Activated T-helper 1 cell treated with anti-CD3 and anti-CD28 coated beads, Interleukin-2, amount 50 U/mL, for 16 hours (primary cell): ENCODE data around the gene HINT3.
"Not testable (repeated sequence)": the region's sequence is repeated elsewhere in the genome, so short reads cannot be mapped to it uniquely, and the experiment has no call there.

ENCODE experiments used
- DNase-seq, 2 donors: peaks; one replicate each; pipeline ENCODE4 v3.0.0-alpha.2; 2020; ENCODE audit warnings: low read depth in 1 of 2, low spot score in 1 of 2

Gene HINT3

GRCh38 chr6:125939791-125940190 is 16.8 kb upstream of the HINT3 start:
- no peak for DNase-seq

GRCh38 chr6:125940247-125941041 is 16.1 kb upstream of the HINT3 start:
- no peak for DNase-seq

- no peak for DNase-seq
Measured at GRCh38 chr6:125942672-125943527, 13.7 kb upstream of the HINT3 start.

GRCh38 chr6:125943528-125944433 is 12.8 kb upstream of the HINT3 start:
- DNase-seq = no peak

- DNase-seq = no peak
Measured at GRCh38 chr6:125944434-125944816, 12.1 kb upstream of the HINT3 start.

- no peak for DNase-seq
Measured at GRCh38 chr6:125944896-125945295, 11.7 kb upstream of the HINT3 start.

GRCh38 chr6:125945378-125946141 is 11.0 kb upstream of the HINT3 start:
- no peak for DNase-seq

GRCh38 chr6:125947615-125948014 is 9.0 kb upstream of the HINT3 start:
- DNase-seq = no peak

GRCh38 chr6:125948455-125948854 is 8.1 kb upstream of the HINT3 start:
- no peak for DNase-seq

GRCh38 chr6:125949069-125949468 is 7.5 kb upstream of the HINT3 start:
- no peak for DNase-seq

- DNase-seq = no peak
Measured at GRCh38 chr6:125950293-125950692, 6.3 kb upstream of the HINT3 start.

- not testable (repeated sequence) for DNase-seq
Measured at GRCh38 chr6:125950716-125951115, 5.9 kb upstream of the HINT3 start.

GRCh38 chr6:125951323-125951722 is 5.2 kb upstream of the HINT3 start:
- no peak for DNase-seq

- no peak for DNase-seq
Measured at GRCh38 chr6:125952764-125953501, 3.6 kb upstream of the HINT3 start.

GRCh38 chr6:125953502-125953875 is 3.1 kb upstream of the HINT3 start:
- DNase-seq = no peak

GRCh38 chr6:125954735-125955339 is 1.7 kb upstream of the HINT3 start:
- no peak for DNase-seq

GRCh38 chr6:125955973-125956372 is 597 bp upstream of the HINT3 start:
- DNase-seq = no peak

GRCh38 chr6:125957391-125957693 is 772 bp downstream of the HINT3 start:
- no peak for DNase-seq

GRCh38 chr6:125957845-125958244 is 1.3 kb downstream of the HINT3 start:
- no peak for DNase-seq

GRCh38 chr6:125959041-125959440 is 2.5 kb downstream of the HINT3 start:
- DNase-seq = no peak
